Neural cell (in vitro differentiated cells): ENCODE measurements around the gene AKT3.

Experiments used
- EP300 ChIP-seq: fragments of 450-650 bp; conservative IDR thresholded peaks from 2 replicates; pipeline ENCODE4 v1.6.1; 2014; ENCODE audit warnings: antibody characterized with exemption, mild to moderate bottlenecking, moderate library complexity; ENCODE audit not compliant: poor library complexity, severe bottlenecking
- POLR2AphosphoS5 ChIP-seq: IDR thresholded peaks from 2 replicates; pipeline ENCODE4 v1.6.1; 2012
- SMC3 ChIP-seq: fragments of 450-650 bp; conservative IDR thresholded peaks from 2 replicates; pipeline ENCODE4 v1.6.1; 2014; ENCODE audit warnings: antibody characterized with exemption, mild to moderate bottlenecking, moderate library complexity; ENCODE audit not compliant: poor library complexity
- TF ChIP-seq, protein P1 (sequence below): fragments of 450-650 bp; IDR thresholded peaks from 2 replicates; pipeline ENCODE4 v1.5.1; 2014; ENCODE audit warnings: antibody characterized with exemption, mild to moderate bottlenecking, moderate library complexity; ENCODE audit not compliant: poor library complexity, severe bottlenecking

DNA sequence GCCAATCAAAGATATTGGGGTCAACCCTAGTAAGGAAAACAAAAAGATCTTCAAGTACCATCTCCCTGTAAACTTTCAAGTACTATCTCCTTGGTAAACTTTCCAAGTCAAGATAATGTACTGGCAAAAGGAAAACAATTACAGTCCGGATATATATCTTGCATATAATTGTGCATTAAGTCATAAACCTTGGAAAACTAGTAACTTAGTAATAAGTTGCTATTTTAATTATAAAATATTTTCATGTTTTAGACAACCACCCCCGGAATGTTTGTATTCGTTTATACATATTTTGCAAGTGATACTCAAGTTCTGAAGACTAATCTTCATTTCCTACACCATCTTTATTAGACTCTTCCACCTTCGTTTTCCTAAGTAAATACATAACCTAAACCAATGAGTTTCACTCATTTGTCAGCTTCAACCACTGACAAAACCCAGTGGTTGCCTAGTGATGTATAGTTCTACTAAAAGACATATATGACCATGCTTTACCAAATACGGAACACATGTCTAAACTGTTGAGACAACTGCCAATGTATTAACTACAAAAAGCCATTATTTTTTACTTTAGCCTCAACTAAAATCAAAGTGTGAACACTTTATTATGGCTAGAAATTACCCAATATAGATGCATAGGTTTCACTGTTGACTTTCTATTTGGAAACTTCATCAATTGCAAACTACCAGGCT lies 1.7 kb downstream of the AKT3 start:
- TF ChIP-seq POLR2AphosphoS5 (no peak), SMC3 (no peak), EP300 (no peak)
- TF ChIP-seq, protein P1, sequence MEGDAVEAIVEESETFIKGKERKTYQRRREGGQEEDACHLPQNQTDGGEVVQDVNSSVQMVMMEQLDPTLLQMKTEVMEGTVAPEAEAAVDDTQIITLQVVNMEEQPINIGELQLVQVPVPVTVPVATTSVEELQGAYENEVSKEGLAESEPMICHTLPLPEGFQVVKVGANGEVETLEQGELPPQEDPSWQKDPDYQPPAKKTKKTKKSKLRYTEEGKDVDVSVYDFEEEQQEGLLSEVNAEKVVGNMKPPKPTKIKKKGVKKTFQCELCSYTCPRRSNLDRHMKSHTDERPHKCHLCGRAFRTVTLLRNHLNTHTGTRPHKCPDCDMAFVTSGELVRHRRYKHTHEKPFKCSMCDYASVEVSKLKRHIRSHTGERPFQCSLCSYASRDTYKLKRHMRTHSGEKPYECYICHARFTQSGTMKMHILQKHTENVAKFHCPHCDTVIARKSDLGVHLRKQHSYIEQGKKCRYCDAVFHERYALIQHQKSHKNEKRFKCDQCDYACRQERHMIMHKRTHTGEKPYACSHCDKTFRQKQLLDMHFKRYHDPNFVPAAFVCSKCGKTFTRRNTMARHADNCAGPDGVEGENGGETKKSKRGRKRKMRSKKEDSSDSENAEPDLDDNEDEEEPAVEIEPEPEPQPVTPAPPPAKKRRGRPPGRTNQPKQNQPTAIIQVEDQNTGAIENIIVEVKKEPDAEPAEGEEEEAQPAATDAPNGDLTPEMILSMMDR = no peak
